Natural killer cell treated with Interleukin-12 subunit alpha and Interleukin-12 subunit beta and Interleukin-15 and Interleukin-18, amount 100 ng/mL, for 72 hours (primary cell): ENCODE results near the gene LIPI. TPM values are rescaled to one million over a fixed set of nuclear protein-coding genes. Genes with fewer than 3 reads are reported as not detected.
"Not testable (repeated sequence)": the region's sequence is repeated elsewhere in the genome, so short reads cannot be mapped to it uniquely, and the experiment has no call there.

Experiments used
- ATAC-seq, 2 donors: fragments of 150-1000 bp; cut with Tn5 transposase in 1 of 2; sonication (Bioruptor Pico), chemical (Tn5 transposase) in 1 of 2; 2 replicates each; pipeline ENCODE4 v1.10.0; 2021
- DNase-seq: peaks from one replicate; pipeline ENCODE4 v3.0.0; 2022; ENCODE audit warnings: low spot score
- H3K27ac Mint-ChIP-seq, 2 donors: 1 replicate in 1 of 2; 2 replicates in 1 of 2; pipeline ENCODE4 v1.8.0; 2022; ENCODE audit warnings: mixed read lengths in 2 of 2, mild to moderate bottlenecking in 1 of 2, moderate library complexity in 1 of 2
- H3K27me3 Mint-ChIP-seq, 2 donors: 1 replicate in 1 of 2; 2 replicates in 1 of 2; pipeline ENCODE4 v1.8.0; 2022; ENCODE audit warnings: mixed read lengths in 2 of 2
- H3K36me3 Mint-ChIP-seq: one replicate; pipeline ENCODE4 v1.8.0; 2022; ENCODE audit warnings: mixed read lengths
- H3K4me1 Mint-ChIP-seq, 2 donors: 1 replicate in 1 of 2; 2 replicates in 1 of 2; pipeline ENCODE4 v1.8.0; 2022; ENCODE audit warnings: low read depth in 2 of 2, mixed read lengths in 2 of 2, mild to moderate bottlenecking in 1 of 2
- H3K4me3 Mint-ChIP-seq: one replicate; pipeline ENCODE4 v1.8.0; 2022; ENCODE audit warnings: mixed read lengths
- H3K9me3 Mint-ChIP-seq: 2 replicates; pipeline ENCODE4 v1.8.0; 2022; ENCODE audit warnings: mixed read lengths
- total RNA-seq, 2 donors: library from RNA; stranded (reverse); gene quantifications; one replicate each; pipeline ENCODE4 v1.2.3, GENCODE V29; 2022

The LIPI gene
- total RNA-seq, 2 donors from 2014 or later: not detected

GRCh38 chr21:14058995-14059627 lies 151.6 kb downstream of the LIPI start:
- not testable (repeated sequence) for DNase-seq, H3K36me3 Mint-ChIP-seq, H3K9me3 Mint-ChIP-seq, H3K4me3 Mint-ChIP-seq, H3K27ac Mint-ChIP-seq, H3K27me3 Mint-ChIP-seq, H3K4me1 Mint-ChIP-seq
- ATAC-seq: peak; percentile 49 to 59

Other genes with a start within 250 kb of the LIPI start
- gene RBM11, start 5.2 kb upstream of the LIPI start, total RNA-seq: not detected
- gene HSPA13, start 172.2 kb upstream of the LIPI start, total RNA-seq: 10 to 100 TPM; 23.5 to 63.2 TPM